EH (cell line): ENCODE measurements around the gene GRK6.

ENCODE experiments used
- DNase-seq: peaks from one replicate; pipeline ENCODE4 v3.0.0-alpha.2; 2015; ENCODE audit warnings: low read depth

The GRK6 gene

GRCh38 chr5:177440990-177441780 is 14.7 kb downstream of the GRK6 start:
- DNase-seq, result no peak

GRCh38 chr5:177442066-177442826 is 15.8 kb downstream of the GRK6 start:
- DNase-seq, result no peak

GRCh38 chr5:177443144-177443983 is 16.9 kb downstream of the GRK6 start:
- no peak for DNase-seq

- no peak for DNase-seq
Observed at GRCh38 chr5:177444106-177445051, 17.9 kb downstream of the GRK6 start.

- no peak for DNase-seq
Observed at GRCh38 chr5:177445052-177445916, 18.8 kb downstream of the GRK6 start.

GRCh38 chr5:177445917-177446199 is 19.4 kb downstream of the GRK6 start:
- no peak for DNase-seq

- DNase-seq, result peak; percentile 69
Observed at GRCh38 chr5:177446200-177447065, 20.0 kb downstream of the GRK6 start, which contains the start of gene PRR7. PRR7 (plus strand) TSS chr5:177446814; CDS start chr5:177455068, 8,254 bp downstream.

- peak; percentile 56 for DNase-seq
Observed at GRCh38 chr5:177447066-177447610, 20.7 kb downstream of the GRK6 start.

GRCh38 chr5:177447611-177448243 is 21.3 kb downstream of the GRK6 start:
- peak; percentile 87 for DNase-seq

- DNase-seq, result no peak
Observed at GRCh38 chr5:177448244-177448950, 21.9 kb downstream of the GRK6 start.

- DNase-seq, result no peak
Observed at GRCh38 chr5:177449140-177450061, 22.9 kb downstream of the GRK6 start.

- no peak for DNase-seq
Observed at GRCh38 chr5:177450667-177451424, 24.4 kb downstream of the GRK6 start.

GRCh38 chr5:177452688-177453638 is 26.5 kb downstream of the GRK6 start:
- DNase-seq, result no peak

GRCh38 chr5:177453852-177454396 is 27.4 kb downstream of the GRK6 start:
- peak; percentile 34 for DNase-seq
